ENCODE data around the gene TASOR.

The TASOR gene

GRCh38 chr3:56664823-56665222 is 18.2 kb downstream of the TASOR start:
- ChIA-PET CTCF (interaction anchor here (0.6 kb wide), 1 partner anchor 40 kb away, joined by 3 read pairs; no protein-coding TSS in a partner anchor), POLR2A (no interaction called here)
- Histone ChIP-seq H3K4me3 (ENCODE audit: low read depth, low read length) (no peak overlapping the region), H3K36me3 (ENCODE audit: control insufficient read depth in 2 of 2, insufficient read depth in 1 of 2, low read length in 2 of 2) (peaks cover 53 to 99% of the 10 kb centered on the region in 2 experiments), H3K9me3 (ENCODE audit: control insufficient read depth, insufficient read depth, low read depth, low read length) (no peaks in the 10 kb centered on the region), H3K4me1 (ENCODE audit: control insufficient read depth, insufficient read depth, low read length) (no peaks in the 10 kb centered on the region), H3K27ac (ENCODE audit: extremely low read depth, low read depth, low read length) (no peak overlapping the region)
- TF ChIP-seq ZNF121 (tag by site-specific recombination; IDR thresholded peaks at IDR 0.05) (0 out of 2 replicates have a peak, but pooled peaks have one; percentile 56), ZBTB48 (tag by site-specific recombination; IDR thresholded peaks at IDR 0.05) (no peak)

- no peak overlapping the region for H3K27ac ChIP-seq (ENCODE audit: extremely low read depth, low read depth, low read length)
- ChIA-PET POLR2A (no interaction called here), CTCF (interaction anchor here (0.6 kb wide), 1 partner anchor 10 kb away, joined by 3 read pairs; no protein-coding TSS in a partner anchor)
- H3K9me3 ChIP-seq (ENCODE audit: control insufficient read depth, insufficient read depth, low read depth, low read length), result no peaks in the 10 kb centered on the region
- TF ChIP-seq ZNF639 (tag by site-specific recombination; IDR thresholded peaks at IDR 0.05) (no peak), YY2 (tag by site-specific recombination; IDR thresholded peaks at IDR 0.05) (no peak), ZNF513 (tag by site-specific recombination; IDR thresholded peaks at IDR 0.05) (no peak), SP3 (tag by site-specific recombination; IDR thresholded peaks at IDR 0.05) (no peak), ELK4 (IDR thresholded peaks at IDR 0.05; ENCODE audit: borderline replicate concordance, low read depth, low read length) (no peak), ZNF664 (tag by site-specific recombination; IDR thresholded peaks at IDR 0.05) (no peak), ZNF623 (tag by site-specific recombination; IDR thresholded peaks at IDR 0.05) (no peak), KLF17 (tag by site-specific recombination; IDR thresholded peaks at IDR 0.05) (no peak), SALL2 (tag by site-specific recombination; IDR thresholded peaks at IDR 0.05; ENCODE audit: borderline replicate concordance) (no peak), ZNF114 (tag by site-specific recombination; IDR thresholded peaks at IDR 0.05) (no peak), ZNF629 (tag by site-specific recombination; IDR thresholded peaks at IDR 0.05) (no peak; the same call in 1 of the 2 replicates), YY1 (tag by site-specific recombination; IDR thresholded peaks at IDR 0.05) (no peak), ZBTB48 (tag by site-specific recombination; IDR thresholded peaks at IDR 0.05) (no peak), ZBTB20 (tag by site-specific recombination; IDR thresholded peaks at IDR 0.05) (no peak), INSM2 (tag by site-specific recombination; IDR thresholded peaks at IDR 0.05) (no peak), ZNF660 (tag by site-specific recombination; IDR thresholded peaks at IDR 0.05) (no peak), ZNF184 (tag by site-specific recombination; IDR thresholded peaks at IDR 0.05) (no peak), ZNF423 (tag by site-specific recombination; IDR thresholded peaks at IDR 0.05) (no peak)
- H3K36me3 ChIP-seq (ENCODE audit: control insufficient read depth in 2 of 2, insufficient read depth in 1 of 2, low read length in 2 of 2), result peaks cover 43 to 68% of the 10 kb centered on the region in 2 experiments
- H3K4me1 ChIP-seq (ENCODE audit: control insufficient read depth, insufficient read depth, low read length), result no peaks in the 10 kb centered on the region
- no peak overlapping the region for H3K4me3 ChIP-seq (ENCODE audit: low read depth, low read length)
Measured at GRCh38 chr3:56655709-56656108, 27.4 kb downstream of the TASOR start.

Measured in HEK293 (cell line).